Activated CD8-positive, alpha-beta T cell treated with anti-CD3 and anti-CD28 coated beads for 36 hours (primary cell): ENCODE results near the gene CD6. TPM values are rescaled to one million over a fixed set of nuclear protein-coding genes. Genes with fewer than 3 reads are reported as not detected.
A peak's percentile ranks its signal among the peaks of the same experiment; 100 is the strongest.

Experiments
- ATAC-seq: fragments of 200-7000 bp; cut with Tn5 transposase; one replicate; pipeline ENCODE4 v1.10.0; 2021; ENCODE audit warnings: mild to moderate bottlenecking, moderate library complexity
- CTCF ChIA-PET: fragments of 350-600 bp; sonication (Branson Sonifier 250); formaldehyde crosslinking; loops from one replicate; lab custom pipeline; 2021; ENCODE audit warnings: antibody characterized with exemption; lab: Charles Lee
- POLR2A ChIA-PET: fragments of 350-600 bp; sonication (Branson Sonifier 250); formaldehyde crosslinking; loops from one replicate; lab custom pipeline; 2021; ENCODE audit warnings: antibody characterized with exemption; lab: Charles Lee
- DNase-seq: peaks from one replicate; pipeline ENCODE4 v3.0.0-alpha.2; 2020
- H3K27ac Mint-ChIP-seq: one replicate; pipeline ENCODE4 v1.8.0; 2021; ENCODE audit warnings: mild to moderate bottlenecking, mixed read lengths
- H3K27me3 Mint-ChIP-seq: one replicate; pipeline ENCODE4 v1.8.0; 2021; ENCODE audit warnings: mixed read lengths
- H3K36me3 Mint-ChIP-seq: one replicate; pipeline ENCODE4 v1.8.0; 2021; ENCODE audit warnings: low read depth, mixed read lengths
- H3K4me1 Mint-ChIP-seq: one replicate; pipeline ENCODE4 v1.8.0; 2021; ENCODE audit warnings: low read depth, mixed read lengths
- H3K4me3 Mint-ChIP-seq: one replicate; pipeline ENCODE4 v1.8.0; 2021; ENCODE audit warnings: mild to moderate bottlenecking, moderate library complexity, mixed read lengths
- H3K9me3 Mint-ChIP-seq: one replicate; pipeline ENCODE4 v1.8.0; 2021; ENCODE audit warnings: mixed read lengths
- CTCF ChIP-seq: fragments of 200-600 bp; IDR thresholded peaks from one replicate; pipeline ENCODE4 v1.8.0; 2022; ENCODE audit warnings: antibody characterized with exemption, mild to moderate bottlenecking
- intact Hi-C: fragments of 100-400 bp; cut with micrococcal nuclease; formaldehyde crosslinking; loops from one replicate; pipeline ENCODE4 v1.10.0; 2022
- total RNA-seq, 2 experiments: library from RNA; stranded (reverse); gene quantifications; one replicate each; pipeline ENCODE4 v1.2.3, GENCODE V29; 2021

Gene CD6
- total RNA-seq, 2 experiments from 2014 or later, result 196 to 201 TPM

- POLR2A ChIA-PET, result interaction anchor here (1.0 to 2.1 kb wide), 4 partner anchors 10 to 27 kb away, joined by 3 to 13 read pairs (median 4); no protein-coding TSS in a partner anchor
- peak; percentile 43 for ATAC-seq
- Mint-ChIP-seq H3K9me3 (no peaks in the 10 kb centered on the region), H3K4me3 (no peak overlapping the region), H3K4me1 (peaks cover 64% of the 10 kb centered on the region), H3K27me3 (no peaks in the 10 kb centered on the region), H3K36me3 (peaks cover 42% of the 10 kb centered on the region), H3K27ac (peak overlapping the region; percentile 11)
- CTCF ChIA-PET, result interaction anchor here (0.6 to 2.2 kb wide), 3 partner anchors 13 to 132 kb away, joined by 3 to 9 read pairs (median 3); no protein-coding TSS in a partner anchor
- intact Hi-C loops, result no loop called here
- no peak for TF ChIP-seq CTCF
- no peak for DNase-seq
These were observed 83.6 kb downstream of the CD6 start for GRCh38 chr11:61054927-61055562.

GRCh38 chr11:61055776-61056175 lies 84.3 kb downstream of the CD6 start:
- TF ChIP-seq CTCF, result no peak
- CTCF ChIA-PET, result interaction anchor here (0.8 to 2.2 kb wide), 4 partner anchors 8 to 85 kb away, joined by 3 to 9 read pairs (median 4); no protein-coding TSS in a partner anchor
- H3K27ac Mint-ChIP-seq, result no peak overlapping the region
- DNase-seq (no peak), ATAC-seq (no peak)
- H3K36me3 Mint-ChIP-seq, result peaks cover 40% of the 10 kb centered on the region
- H3K9me3 Mint-ChIP-seq, result no peaks in the 10 kb centered on the region
- intact Hi-C loops, result no loop called here
- peaks cover 65% of the 10 kb centered on the region for H3K4me1 Mint-ChIP-seq
- POLR2A ChIA-PET, result interaction anchor here (0.7 to 2.3 kb wide), 5 partner anchors 8 to 73 kb away, joined by 3 to 15 read pairs (median 4); no protein-coding TSS in a partner anchor
- H3K27me3 Mint-ChIP-seq, result no peaks in the 10 kb centered on the region
- H3K4me3 Mint-ChIP-seq, result no peak overlapping the region

DNA sequence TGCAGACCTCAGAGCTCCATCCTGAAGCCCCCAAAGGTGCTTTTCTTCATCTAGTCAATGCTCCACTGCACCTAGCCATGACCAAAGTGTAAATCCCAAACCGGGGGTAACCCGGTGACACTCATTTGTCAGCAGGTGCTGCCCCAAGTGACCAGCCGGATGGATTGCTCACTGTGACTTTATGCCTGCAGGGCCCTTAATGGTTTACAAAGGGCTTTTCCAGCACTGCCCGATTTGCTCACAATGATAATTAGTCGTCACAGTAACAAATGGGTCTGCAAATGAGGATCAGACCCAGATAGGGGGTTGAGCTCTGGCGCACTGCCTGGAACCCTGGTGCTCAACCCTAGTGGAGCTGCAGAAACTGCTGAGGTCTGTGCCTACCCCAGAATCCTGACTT lies 85.1 kb downstream of the CD6 start:
- H3K4me1 Mint-ChIP-seq, result peaks cover 68% of the 10 kb centered on the region
- TF ChIP-seq CTCF, result no peak
- ChIA-PET CTCF (interaction anchor here (0.8 to 1.7 kb wide), 4 partner anchors 9 to 86 kb away, joined by 3 to 5 read pairs (median 4); no protein-coding TSS in a partner anchor), POLR2A (interaction anchor here (0.6 to 2.3 kb wide), 7 partner anchors 9 to 737 kb away, joined by 3 to 15 read pairs (median 3); no protein-coding TSS in a partner anchor)
- peaks cover 39% of the 10 kb centered on the region for H3K36me3 Mint-ChIP-seq
- H3K9me3 Mint-ChIP-seq, result no peaks in the 10 kb centered on the region
- ATAC-seq, result no peak
- intact Hi-C loops, result no loop called here
- no peak overlapping the region for H3K27ac Mint-ChIP-seq
- no peak for DNase-seq
- no peak overlapping the region for H3K4me3 Mint-ChIP-seq
- no peaks in the 10 kb centered on the region for H3K27me3 Mint-ChIP-seq

- Mint-ChIP-seq H3K27ac (no peak overlapping the region), H3K27me3 (no peaks in the 10 kb centered on the region), H3K9me3 (no peaks in the 10 kb centered on the region), H3K4me1 (peaks cover 72% of the 10 kb centered on the region), H3K4me3 (no peak overlapping the region), H3K36me3 (peaks cover 43% of the 10 kb centered on the region)
- TF ChIP-seq CTCF, result no peak
- no peak for DNase-seq
- ChIA-PET POLR2A (interaction anchor here (0.6 to 2.3 kb wide), 6 partner anchors 9 to 74 kb away, joined by 3 to 15 read pairs (median 4); no protein-coding TSS in a partner anchor), CTCF (interaction anchor here (1.3 to 1.7 kb wide), 3 partner anchors 10 to 87 kb away, joined by 3 to 5 read pairs (median 4); no protein-coding TSS in a partner anchor)
- intact Hi-C loops, result no loop called here
- ATAC-seq, result no peak
These were observed 85.5 kb downstream of the CD6 start for GRCh38 chr11:61056981-61057380.

DNA sequence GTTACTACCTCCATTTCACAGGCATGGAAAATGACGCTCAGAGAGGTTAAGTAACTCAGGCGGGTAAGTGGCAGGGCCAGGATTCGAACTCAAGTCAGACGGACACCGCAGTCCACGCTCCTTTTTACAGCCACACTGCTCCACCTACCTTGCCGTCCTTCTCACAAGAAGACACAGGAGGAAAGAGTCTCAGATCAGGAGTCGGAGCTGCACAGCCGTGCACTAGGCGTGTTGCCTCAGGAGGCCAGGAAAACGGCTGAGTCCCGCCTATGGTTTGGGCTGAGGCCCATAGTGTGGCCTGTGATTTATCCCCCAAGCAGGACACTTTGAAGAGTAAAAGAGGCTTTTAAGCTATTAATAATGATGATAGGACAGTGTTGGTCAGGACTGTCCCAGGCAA lies 86.1 kb downstream of the CD6 start:
- DNase-seq, result no peak
- H3K4me3 Mint-ChIP-seq, result no peak overlapping the region

More for the DNA sequence above, 86.1 kb downstream of the CD6 start:
- Mint-ChIP-seq H3K27ac (no peak overlapping the region), H3K36me3 (peaks cover 45% of the 10 kb centered on the region), H3K27me3 (no peaks in the 10 kb centered on the region), H3K9me3 (no peaks in the 10 kb centered on the region), H3K4me1 (peaks cover 77% of the 10 kb centered on the region)
- ChIA-PET CTCF (interaction anchor here (0.7 to 1.7 kb wide), 2 partner anchors 10 to 16 kb away, joined by 3 to 5 read pairs; no protein-coding TSS in a partner anchor), POLR2A (interaction anchor here (0.7 to 2.3 kb wide), 4 partner anchors 16 to 35 kb away, joined by 3 to 15 read pairs (median 3); no protein-coding TSS in a partner anchor)
- no peak for TF ChIP-seq CTCF
- ATAC-seq, result no peak
- intact Hi-C loops, result no loop called here
